GM19372 (cell line): Measurements from ENCODE around the gene NFATC2IP.
A peak's percentile ranks its signal among the peaks of the same experiment; 100 is the strongest.

Experiments used
- ATAC-seq: cut with Tn5 transposase; IDR thresholded peaks from one replicate; pipeline ENCODE4 v1.9.1; 2021; ENCODE audit warnings: mild to moderate bottlenecking, low read depth, moderate library complexity; ENCODE audit not compliant: unreplicated experiment

Gene NFATC2IP

GRCh38 chr16:28950648-28951409 is at the start of gene NFATC2IP:
Gene NFATC2IP (plus strand): TSS chr16:28950937. CDS start chr16:28951012, 75 bp downstream.
- peak; percentile 97 for ATAC-seq

- no peak for ATAC-seq
Measured at GRCh38 chr16:28901862-28902261, 48.9 kb upstream of the NFATC2IP start.

GRCh38 chr16:28902909-28903308 is 47.8 kb upstream of the NFATC2IP start:
- no peak for ATAC-seq

GRCh38 chr16:28903344-28904042 is 47.2 kb upstream of the NFATC2IP start:
- no peak for ATAC-seq

- no peak for ATAC-seq
Measured at GRCh38 chr16:28904363-28904762, 46.4 kb upstream of the NFATC2IP start.

GRCh38 chr16:28904828-28905227 is 45.9 kb upstream of the NFATC2IP start:
- no peak for ATAC-seq

GRCh38 chr16:28905229-28905754 is 45.4 kb upstream of the NFATC2IP start:
- no peak for ATAC-seq

GRCh38 chr16:28905800-28906372 is 44.9 kb upstream of the NFATC2IP start:
- no peak for ATAC-seq

GRCh38 chr16:28910086-28911031 is 40.4 kb upstream of the NFATC2IP start:
- ATAC-seq: no peak

- no peak for ATAC-seq
Measured at GRCh38 chr16:28912558-28912957, 38.2 kb upstream of the NFATC2IP start.

- no peak for ATAC-seq
Measured at GRCh38 chr16:28913946-28914724, 36.6 kb upstream of the NFATC2IP start.

- no peak for ATAC-seq
Measured at GRCh38 chr16:28915181-28915580, 35.6 kb upstream of the NFATC2IP start.

GRCh38 chr16:28917095-28917494 is 33.6 kb upstream of the NFATC2IP start:
- ATAC-seq: no peak

GRCh38 chr16:28918698-28919097 is 32.0 kb upstream of the NFATC2IP start:
- no peak for ATAC-seq

- no peak for ATAC-seq
Measured at GRCh38 chr16:28923231-28923587, 27.5 kb upstream of the NFATC2IP start.

- ATAC-seq: peak; percentile 33
Measured at GRCh38 chr16:28923652-28924398, 26.9 kb upstream of the NFATC2IP start.

- peak; percentile 4 for ATAC-seq
Measured at GRCh38 chr16:28924399-28924761, 26.4 kb upstream of the NFATC2IP start.

GRCh38 chr16:28924762-28925385 is 25.9 kb upstream of the NFATC2IP start, which contains the start of gene RABEP2:
Gene RABEP2 (minus strand): TSS chr16:28925238. CDS start chr16:28925163, 75 bp downstream.
- peak; percentile 63 for ATAC-seq
